GM12865 (cell line): ENCODE measurements around the gene PSRC1.

Experiments used
- DNase-seq: peaks from one replicate; pipeline ENCODE4 v3.0.0; 2010; ENCODE audit warnings: low read depth
- H3K4me3 ChIP-seq: 2 replicates; pipeline ENCODE4 v1.5.1; 2011; ENCODE audit warnings: mild to moderate bottlenecking, low read depth, low read length, control low read depth
- TF ChIP-seq, protein P1 (sequence below): IDR thresholded peaks from 2 replicates; pipeline ENCODE4 v1.5.1; 2011; ENCODE audit warnings: low read length, control low read depth, low read depth, inconsistent platforms; ENCODE audit not compliant: insufficient read depth; ENCODE audit errors: missing control alignments

Gene PSRC1

DNA sequence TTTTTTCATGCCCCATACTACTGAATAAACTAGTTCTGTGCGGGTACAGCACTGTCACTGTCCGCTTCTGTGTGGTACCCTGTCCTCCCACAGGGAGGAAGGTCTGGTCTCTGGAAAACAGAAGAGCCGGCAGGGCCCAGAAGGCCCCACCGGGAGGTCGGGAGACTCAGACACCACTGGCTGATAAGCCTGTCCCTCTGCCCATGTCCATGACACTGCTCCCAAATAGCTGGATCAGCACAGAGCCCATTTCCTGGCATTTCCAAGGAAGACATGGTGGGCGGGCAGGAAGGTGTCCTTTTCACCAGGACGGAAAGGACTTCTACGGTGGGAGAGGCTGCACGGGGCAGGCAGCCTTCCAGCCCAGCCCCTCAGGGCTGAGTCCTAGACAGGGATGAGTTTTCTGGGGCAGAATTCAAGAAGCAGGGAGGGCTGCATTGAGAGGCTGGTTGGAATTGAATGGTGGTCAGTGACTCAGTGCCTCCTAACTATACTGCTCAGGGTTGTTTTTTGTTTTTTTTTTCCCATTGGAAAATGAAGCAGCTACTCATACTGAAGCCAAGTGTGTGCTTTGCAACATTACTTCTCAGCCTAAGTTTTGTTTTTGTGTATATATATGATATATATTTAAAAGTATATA is 7.1 kb downstream of the PSRC1 start:
- no peak for DNase-seq
- H3K4me3 ChIP-seq: no peak overlapping the region
- TF ChIP-seq, protein P1, sequence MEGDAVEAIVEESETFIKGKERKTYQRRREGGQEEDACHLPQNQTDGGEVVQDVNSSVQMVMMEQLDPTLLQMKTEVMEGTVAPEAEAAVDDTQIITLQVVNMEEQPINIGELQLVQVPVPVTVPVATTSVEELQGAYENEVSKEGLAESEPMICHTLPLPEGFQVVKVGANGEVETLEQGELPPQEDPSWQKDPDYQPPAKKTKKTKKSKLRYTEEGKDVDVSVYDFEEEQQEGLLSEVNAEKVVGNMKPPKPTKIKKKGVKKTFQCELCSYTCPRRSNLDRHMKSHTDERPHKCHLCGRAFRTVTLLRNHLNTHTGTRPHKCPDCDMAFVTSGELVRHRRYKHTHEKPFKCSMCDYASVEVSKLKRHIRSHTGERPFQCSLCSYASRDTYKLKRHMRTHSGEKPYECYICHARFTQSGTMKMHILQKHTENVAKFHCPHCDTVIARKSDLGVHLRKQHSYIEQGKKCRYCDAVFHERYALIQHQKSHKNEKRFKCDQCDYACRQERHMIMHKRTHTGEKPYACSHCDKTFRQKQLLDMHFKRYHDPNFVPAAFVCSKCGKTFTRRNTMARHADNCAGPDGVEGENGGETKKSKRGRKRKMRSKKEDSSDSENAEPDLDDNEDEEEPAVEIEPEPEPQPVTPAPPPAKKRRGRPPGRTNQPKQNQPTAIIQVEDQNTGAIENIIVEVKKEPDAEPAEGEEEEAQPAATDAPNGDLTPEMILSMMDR: no peak

DNA sequence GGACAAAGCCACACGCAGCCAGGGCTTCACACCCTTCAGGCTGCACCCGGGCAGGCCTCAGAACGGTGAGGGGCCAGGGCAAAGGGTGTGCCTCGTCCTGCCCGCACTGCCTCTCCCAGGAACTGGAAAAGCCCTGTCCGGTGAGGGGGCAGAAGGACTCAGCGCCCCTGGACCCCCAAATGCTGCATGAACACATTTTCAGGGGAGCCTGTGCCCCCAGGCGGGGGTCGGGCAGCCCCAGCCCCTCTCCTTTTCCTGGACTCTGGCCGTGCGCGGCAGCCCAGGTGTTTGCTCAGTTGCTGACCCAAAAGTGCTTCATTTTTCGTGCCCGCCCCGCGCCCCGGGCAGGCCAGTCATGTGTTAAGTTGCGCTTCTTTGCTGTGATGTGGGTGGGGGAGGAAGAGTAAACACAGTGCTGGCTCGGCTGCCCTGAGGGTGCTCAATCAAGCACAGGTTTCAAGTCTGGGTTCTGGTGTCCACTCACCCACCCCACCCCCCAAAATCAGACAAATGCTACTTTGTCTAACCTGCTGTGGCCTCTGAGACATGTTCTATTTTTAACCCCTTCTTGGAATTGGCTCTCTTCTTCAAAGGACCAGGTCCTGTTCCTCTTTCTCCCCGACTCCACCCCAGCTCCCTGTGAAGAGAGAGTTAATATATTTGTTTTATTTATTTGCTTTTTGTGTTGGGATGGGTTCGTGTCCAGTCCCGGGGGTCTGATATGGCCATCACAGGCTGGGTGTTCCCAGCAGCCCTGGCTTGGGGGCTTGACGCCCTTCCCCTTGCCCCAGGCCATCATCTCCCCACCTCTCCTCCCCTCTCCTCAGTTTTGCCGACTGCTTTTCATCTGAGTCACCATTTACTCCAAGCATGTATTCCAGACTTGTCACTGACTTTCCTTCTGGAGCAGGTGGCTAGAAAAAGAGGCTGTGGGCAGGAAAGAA is 8.1 kb downstream of the PSRC1 start:
- TF ChIP-seq, protein P1: no peak
- H3K4me3 ChIP-seq: no peak overlapping the region
- DNase-seq: no peak

DNA sequence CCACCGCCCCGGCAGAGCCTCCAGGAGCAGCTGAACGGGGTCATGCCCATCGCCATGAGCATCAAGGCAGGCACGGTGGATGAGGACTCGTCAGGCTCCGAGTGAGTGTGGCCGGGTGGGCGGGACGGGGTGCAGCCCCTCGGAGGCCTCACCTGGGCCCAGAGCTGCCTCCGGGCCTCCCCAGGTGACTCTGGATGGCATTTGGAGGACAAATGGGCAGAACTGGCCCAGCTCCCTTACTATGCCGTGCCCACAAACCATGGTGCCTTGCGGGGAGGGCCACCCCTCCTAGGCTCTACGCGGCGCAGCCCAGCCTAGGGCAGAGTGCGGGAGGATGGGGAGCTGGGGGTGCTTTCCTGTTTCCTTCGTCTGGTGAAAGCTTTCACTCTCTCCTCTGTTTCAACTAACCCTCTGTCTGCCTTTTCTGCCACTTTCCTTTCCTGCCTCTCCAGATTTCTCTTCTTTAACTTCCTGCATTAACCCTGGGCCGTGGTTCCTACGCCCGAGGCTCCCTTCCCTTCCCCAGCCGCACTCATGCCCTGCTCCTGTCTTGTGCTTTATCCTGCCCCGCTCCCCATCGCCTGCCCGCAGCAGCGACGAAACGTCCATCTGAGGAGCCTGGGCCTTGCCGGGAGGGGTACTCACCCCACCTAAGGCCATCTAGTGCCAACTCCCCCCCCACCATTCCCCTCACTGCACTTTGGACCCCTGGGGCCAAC is 9.2 kb downstream of the PSRC1 start:
- TF ChIP-seq, protein P1: no peak
- no peak overlapping the region for H3K4me3 ChIP-seq
- no peak for DNase-seq

DNA sequence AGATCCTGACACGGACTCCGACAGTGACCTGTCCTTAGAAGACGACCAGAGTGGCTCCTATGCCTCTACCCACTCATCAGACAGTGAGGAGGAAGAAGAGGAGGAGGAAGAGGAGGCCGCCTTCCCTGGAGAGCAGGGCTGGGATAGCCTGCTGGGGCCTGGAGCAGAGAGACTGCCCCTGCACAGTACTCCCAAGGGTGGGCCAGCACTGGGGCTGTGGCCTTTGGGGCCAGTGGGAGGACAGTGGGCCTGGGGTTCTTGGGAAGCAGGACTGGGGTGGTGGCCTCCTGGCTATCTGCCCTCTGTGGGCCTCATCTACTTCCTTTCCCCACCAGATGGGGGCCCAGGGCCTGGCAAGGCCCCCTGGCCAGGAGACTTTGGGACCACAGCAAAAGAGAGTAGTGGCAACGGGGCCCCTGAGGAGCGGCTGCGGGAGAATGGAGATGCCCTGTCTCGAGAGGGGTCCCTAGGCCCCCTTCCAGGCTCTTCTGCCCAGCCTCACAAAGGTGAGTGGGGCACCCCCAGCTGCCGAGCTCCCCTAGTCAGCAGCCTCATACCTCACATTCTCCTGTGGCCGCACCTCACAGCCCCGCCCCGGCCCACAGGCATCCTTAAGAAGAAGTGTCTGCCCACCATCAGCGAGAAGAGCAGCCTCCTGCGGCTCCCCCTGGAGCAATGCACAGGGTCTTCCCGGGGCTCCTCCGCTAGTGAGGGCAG is 10.0 kb downstream of the PSRC1 start:
- TF ChIP-seq, protein P1: no peak
- DNase-seq: no peak
- H3K4me3 ChIP-seq: no peak overlapping the region

DNA sequence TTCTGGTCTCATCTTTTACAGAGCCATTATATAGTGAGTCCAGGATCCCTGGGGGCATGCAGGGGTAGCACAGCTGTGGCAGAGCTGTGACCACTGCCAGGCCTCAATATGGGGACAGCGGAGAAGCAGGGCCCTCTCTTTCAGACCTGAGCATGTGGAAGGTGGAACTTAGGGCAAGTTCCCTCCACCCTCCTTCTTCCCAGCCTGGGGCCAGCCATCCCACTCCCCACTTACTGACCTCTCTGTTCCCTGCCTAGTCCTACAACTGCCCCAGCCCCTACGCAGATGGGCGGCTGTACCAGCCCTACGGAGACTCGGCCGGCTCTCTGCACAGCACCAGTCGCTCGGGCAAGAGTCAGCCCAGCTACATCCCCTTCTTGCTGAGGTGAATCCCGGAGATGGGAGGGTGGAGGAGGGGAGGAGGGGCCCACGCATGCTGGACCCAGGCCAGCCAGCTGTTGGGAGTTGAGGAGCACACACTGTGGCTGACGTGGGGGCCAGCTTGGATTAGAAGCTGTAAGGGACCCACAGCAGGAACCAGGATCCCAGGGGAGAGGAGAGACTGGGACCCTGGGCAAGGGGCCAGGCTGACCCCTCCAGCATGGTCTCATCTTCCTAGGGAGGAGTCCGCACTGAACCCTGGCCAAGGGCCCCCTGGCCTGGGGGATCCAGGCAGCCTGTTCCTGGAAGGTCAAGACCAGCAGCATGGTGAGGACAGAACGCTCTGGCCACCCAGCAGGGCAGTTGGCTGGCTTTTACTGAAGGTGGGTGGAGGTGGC is 10.7 kb downstream of the PSRC1 start:
- H3K4me3 ChIP-seq: no peak overlapping the region
- TF ChIP-seq, protein P1: no peak
- no peak for DNase-seq

DNA sequence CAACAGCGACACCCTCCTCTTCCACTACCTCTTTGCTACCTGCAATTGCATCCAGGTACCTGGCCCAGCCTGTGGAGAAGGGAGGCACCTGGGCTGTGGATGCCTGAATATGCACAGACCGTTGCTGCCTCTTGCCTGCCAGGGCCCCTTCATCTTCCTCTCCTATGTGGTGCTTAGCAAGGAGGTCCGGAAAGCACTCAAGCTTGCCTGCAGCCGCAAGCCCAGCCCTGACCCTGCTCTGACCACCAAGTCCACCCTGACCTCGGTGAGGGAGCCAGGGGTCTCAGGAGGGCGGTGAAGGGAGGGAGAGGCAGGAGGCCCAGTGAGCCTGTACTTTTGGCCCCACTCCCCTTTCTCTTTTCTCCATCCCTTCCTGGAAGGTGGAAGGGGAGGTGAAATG is 11.5 kb downstream of the PSRC1 start:
- DNase-seq: no peak
- H3K4me3 ChIP-seq: no peak overlapping the region
- TF ChIP-seq, protein P1: no peak
